GM19023 (cell line): Measurements from ENCODE around the gene SOBP.

Experiments used
- ATAC-seq: cut with Tn5 transposase; IDR thresholded peaks from one replicate; pipeline ENCODE4 v1.9.1; 2021; ENCODE audit warnings: mild to moderate bottlenecking, moderate library complexity; ENCODE audit not compliant: unreplicated experiment

SOBP gene

GRCh38 chr6:107707346-107708275 lies 217.7 kb downstream of the SOBP start:
- ATAC-seq, result no peak

- ATAC-seq, result no peak
Measured at GRCh38 chr6:107708435-107708834, 218.5 kb downstream of the SOBP start.

GRCh38 chr6:107709341-107709740 lies 219.4 kb downstream of the SOBP start:
- ATAC-seq, result no peak
